Measurements from ENCODE around the gene USP30. TPM values are rescaled to one million over a fixed set of nuclear protein-coding genes. Genes with fewer than 3 reads are reported as not detected.

The USP30 gene
- total and polyA plus RNA-seq, 10 of the 15 experiments (the other 5 are each of a cell fraction or from before 2014, with no cell fraction given), result 2.1 to 16.2 (median 6.4) TPM

DNA sequence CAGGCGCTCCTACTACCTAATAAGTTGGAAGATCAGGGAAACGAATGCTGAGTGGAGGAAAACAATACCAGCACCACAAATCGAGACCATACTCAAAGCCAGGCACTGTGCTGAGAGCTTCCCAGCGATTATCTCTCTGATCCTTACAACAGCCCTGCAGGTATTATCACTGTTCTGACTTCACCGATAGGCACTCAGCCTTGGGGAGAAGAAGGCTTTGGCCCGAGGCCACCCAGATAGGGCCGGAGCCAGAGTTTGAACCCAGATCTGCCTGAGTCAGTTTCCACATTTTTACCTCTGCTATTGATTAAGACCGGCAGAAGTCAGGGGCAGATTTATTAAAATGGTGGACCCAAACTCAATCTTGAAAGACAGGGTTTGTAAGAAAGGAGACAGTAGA is 36.4 kb upstream of the USP30 start:
- Histone ChIP-seq H3K4me2 (ENCODE audit: control insufficient read depth, insufficient read depth) (no peak overlapping the region), H3K36me3 (ENCODE audit: control insufficient read depth in 2 of 2, insufficient read depth in 2 of 2, low read length in 1 of 2) (no peaks in the 10 kb centered on the region), H3K4me3 (no peak overlapping the region), H2AFZ (ENCODE audit: control insufficient read depth, low read depth, low read length) (no peak overlapping the region), H3K9me3 (replicated peaks; ENCODE audit: control insufficient read depth, insufficient read depth, low read length) (no peaks in the 10 kb centered on the region), H4K20me1 (ENCODE audit: control insufficient read depth, insufficient read depth) (no peaks in the 10 kb centered on the region), H3K27me3 (replicated peaks in 1 of 2; ENCODE audit: control insufficient read depth in 2 of 2, insufficient read depth in 2 of 2, low read length in 1 of 2) (no peaks in the 10 kb centered on the region; a peak in 1 of 4 replicates), H3K27ac (ENCODE audit: control insufficient read depth, insufficient read depth) (no peak overlapping the region), H3K4me1 (ENCODE audit: control insufficient read depth, insufficient read depth, low read length) (no peaks in the 10 kb centered on the region), H3K79me2 (ENCODE audit: control insufficient read depth, insufficient read depth, low read length) (no peaks in the 10 kb centered on the region), H3K9ac (ENCODE audit: control insufficient read depth, insufficient read depth, low read length) (no peak overlapping the region)
- FAIRE-seq (no peak), ATAC-seq (no peak), DNase-seq (ENCODE audit: low read depth, low spot score) (no peak)
- CTCF ChIA-PET, result no interaction called here
- RAD21 ChIA-PET (ENCODE audit: unreplicated experiment), result no interaction called here
- intact Hi-C loops (cut with micrococcal nuclease; ENCODE audit: unreplicated experiment), result no loop called here
- POLR2A ChIA-PET, result no interaction called here
- in situ Hi-C loops (cut with MboI), result no loop called here
- SMC1A ChIA-PET (ENCODE audit: uncharacterized antibody, unreplicated experiment), result no interaction called here
- BruUV-seq (replicated peaks), result no TSS peak
- 40% methylated on average over 8 of the region's 8 CpGs for WGBS (ENCODE audit: insufficient coverage, insufficient replicate concordance, low lambda C conversion rate, missing lambda C conversion rate)
- TF ChIP-seq SIX5 (IDR thresholded peaks at IDR 0.05; ENCODE audit: low read depth, low read length, severe bottlenecking) (no peak), CEBPB (IDR thresholded peaks at IDR 0.05; ENCODE audit: borderline replicate concordance in 1 of 2, low read depth in 2 of 2, low read length in 2 of 2) (no peak), IRF4 (IDR thresholded peaks at IDR 0.05; ENCODE audit: low read depth, low read length) (no peak), CREB1 (IDR thresholded peaks at IDR 0.05; ENCODE audit: low read depth) (no peak), CBFB (IDR thresholded peaks at IDR 0.05; ENCODE audit: low read depth) (no peak), ZBTB4 (CRISPR knock-in tag; IDR thresholded peaks at IDR 0.05) (no peak), JUNB (IDR thresholded peaks at IDR 0.05) (no peak)
- TF ChIP-seq, protein P1, sequence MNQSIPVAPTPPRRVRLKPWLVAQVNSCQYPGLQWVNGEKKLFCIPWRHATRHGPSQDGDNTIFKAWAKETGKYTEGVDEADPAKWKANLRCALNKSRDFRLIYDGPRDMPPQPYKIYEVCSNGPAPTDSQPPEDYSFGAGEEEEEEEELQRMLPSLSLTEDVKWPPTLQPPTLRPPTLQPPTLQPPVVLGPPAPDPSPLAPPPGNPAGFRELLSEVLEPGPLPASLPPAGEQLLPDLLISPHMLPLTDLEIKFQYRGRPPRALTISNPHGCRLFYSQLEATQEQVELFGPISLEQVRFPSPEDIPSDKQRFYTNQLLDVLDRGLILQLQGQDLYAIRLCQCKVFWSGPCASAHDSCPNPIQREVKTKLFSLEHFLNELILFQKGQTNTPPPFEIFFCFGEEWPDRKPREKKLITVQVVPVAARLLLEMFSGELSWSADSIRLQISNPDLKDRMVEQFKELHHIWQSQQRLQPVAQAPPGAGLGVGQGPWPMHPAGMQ (IDR thresholded peaks at IDR 0.05; ENCODE audit: borderline replicate concordance), result no peak
- TF ChIP-seq, protein P2, sequence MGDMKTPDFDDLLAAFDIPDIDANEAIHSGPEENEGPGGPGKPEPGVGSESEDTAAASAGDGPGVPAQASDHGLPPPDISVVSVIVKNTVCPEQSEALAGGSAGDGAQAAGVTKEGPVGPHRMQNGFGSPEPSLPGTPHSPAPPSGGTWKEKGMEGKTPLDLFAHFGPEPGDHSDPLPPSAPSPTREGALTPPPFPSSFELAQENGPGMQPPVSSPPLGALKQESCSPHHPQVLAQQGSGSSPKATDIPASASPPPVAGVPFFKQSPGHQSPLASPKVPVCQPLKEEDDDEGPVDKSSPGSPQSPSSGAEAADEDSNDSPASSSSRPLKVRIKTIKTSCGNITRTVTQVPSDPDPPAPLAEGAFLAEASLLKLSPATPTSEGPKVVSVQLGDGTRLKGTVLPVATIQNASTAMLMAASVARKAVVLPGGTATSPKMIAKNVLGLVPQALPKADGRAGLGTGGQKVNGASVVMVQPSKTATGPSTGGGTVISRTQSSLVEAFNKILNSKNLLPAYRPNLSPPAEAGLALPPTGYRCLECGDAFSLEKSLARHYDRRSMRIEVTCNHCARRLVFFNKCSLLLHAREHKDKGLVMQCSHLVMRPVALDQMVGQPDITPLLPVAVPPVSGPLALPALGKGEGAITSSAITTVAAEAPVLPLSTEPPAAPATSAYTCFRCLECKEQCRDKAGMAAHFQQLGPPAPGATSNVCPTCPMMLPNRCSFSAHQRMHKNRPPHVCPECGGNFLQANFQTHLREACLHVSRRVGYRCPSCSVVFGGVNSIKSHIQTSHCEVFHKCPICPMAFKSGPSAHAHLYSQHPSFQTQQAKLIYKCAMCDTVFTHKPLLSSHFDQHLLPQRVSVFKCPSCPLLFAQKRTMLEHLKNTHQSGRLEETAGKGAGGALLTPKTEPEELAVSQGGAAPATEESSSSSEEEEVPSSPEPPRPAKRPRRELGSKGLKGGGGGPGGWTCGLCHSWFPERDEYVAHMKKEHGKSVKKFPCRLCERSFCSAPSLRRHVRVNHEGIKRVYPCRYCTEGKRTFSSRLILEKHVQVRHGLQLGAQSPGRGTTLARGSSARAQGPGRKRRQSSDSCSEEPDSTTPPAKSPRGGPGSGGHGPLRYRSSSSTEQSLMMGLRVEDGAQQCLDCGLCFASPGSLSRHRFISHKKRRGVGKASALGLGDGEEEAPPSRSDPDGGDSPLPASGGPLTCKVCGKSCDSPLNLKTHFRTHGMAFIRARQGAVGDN (IDR thresholded peaks at IDR 0.05), result no peak
- TF ChIP-seq, protein P3, sequence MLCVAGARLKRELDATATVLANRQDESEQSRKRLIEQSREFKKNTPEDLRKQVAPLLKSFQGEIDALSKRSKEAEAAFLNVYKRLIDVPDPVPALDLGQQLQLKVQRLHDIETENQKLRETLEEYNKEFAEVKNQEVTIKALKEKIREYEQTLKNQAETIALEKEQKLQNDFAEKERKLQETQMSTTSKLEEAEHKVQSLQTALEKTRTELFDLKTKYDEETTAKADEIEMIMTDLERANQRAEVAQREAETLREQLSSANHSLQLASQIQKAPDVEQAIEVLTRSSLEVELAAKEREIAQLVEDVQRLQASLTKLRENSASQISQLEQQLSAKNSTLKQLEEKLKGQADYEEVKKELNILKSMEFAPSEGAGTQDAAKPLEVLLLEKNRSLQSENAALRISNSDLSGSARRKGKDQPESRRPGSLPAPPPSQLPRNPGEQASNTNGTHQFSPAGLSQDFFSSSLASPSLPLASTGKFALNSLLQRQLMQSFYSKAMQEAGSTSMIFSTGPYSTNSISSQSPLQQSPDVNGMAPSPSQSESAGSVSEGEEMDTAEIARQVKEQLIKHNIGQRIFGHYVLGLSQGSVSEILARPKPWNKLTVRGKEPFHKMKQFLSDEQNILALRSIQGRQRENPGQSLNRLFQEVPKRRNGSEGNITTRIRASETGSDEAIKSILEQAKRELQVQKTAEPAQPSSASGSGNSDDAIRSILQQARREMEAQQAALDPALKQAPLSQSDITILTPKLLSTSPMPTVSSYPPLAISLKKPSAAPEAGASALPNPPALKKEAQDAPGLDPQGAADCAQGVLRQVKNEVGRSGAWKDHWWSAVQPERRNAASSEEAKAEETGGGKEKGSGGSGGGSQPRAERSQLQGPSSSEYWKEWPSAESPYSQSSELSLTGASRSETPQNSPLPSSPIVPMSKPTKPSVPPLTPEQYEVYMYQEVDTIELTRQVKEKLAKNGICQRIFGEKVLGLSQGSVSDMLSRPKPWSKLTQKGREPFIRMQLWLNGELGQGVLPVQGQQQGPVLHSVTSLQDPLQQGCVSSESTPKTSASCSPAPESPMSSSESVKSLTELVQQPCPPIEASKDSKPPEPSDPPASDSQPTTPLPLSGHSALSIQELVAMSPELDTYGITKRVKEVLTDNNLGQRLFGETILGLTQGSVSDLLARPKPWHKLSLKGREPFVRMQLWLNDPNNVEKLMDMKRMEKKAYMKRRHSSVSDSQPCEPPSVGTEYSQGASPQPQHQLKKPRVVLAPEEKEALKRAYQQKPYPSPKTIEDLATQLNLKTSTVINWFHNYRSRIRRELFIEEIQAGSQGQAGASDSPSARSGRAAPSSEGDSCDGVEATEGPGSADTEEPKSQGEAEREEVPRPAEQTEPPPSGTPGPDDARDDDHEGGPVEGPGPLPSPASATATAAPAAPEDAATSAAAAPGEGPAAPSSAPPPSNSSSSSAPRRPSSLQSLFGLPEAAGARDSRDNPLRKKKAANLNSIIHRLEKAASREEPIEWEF (IDR thresholded peaks at IDR 0.05; ENCODE audit: insufficient replicate concordance, low read depth, low read length), result no peak

Data from GM12878 (cell line).